B cell (primary cell): ENCODE data around the gene NBPF1. TPM values are rescaled to one million over a fixed set of nuclear protein-coding genes. Genes with fewer than 3 reads are reported as not detected.
A peak's percentile ranks its signal among the peaks of the same experiment; 100 is the strongest.
"Not testable (repeated sequence)": the region's sequence is repeated elsewhere in the genome, so short reads cannot be mapped to it uniquely, and the experiment has no call there.

Experiments
- ATAC-seq: fragments of 200-7000 bp; cut with Tn5 transposase; one replicate; pipeline ENCODE4 v1.10.0; 2021; ENCODE audit warnings: low read depth, mild to moderate bottlenecking, moderate number of reproducible peaks, moderate library complexity
- CTCF ChIA-PET: fragments of 350-600 bp; sonication (Branson Sonifier 250); formaldehyde crosslinking; loops from one replicate; lab custom pipeline; 2021; ENCODE audit warnings: antibody characterized with exemption, inconsistent platforms; lab: Charles Lee
- POLR2A ChIA-PET: fragments of 350-600 bp; sonication (Branson Sonifier 250); formaldehyde crosslinking; loops from one replicate; lab custom pipeline; 2021; ENCODE audit warnings: antibody characterized with exemption; lab: Charles Lee
- DNase-seq: peaks from one replicate; pipeline ENCODE4 v3.0.0; 2013
- H2AFZ ChIP-seq: 2 replicates; pipeline ENCODE4 v1.6.1; 2012; ENCODE audit warnings: mild to moderate bottlenecking, low read depth, low read length; ENCODE audit not compliant: insufficient read depth, poor library complexity, severe bottlenecking
- H3K27ac ChIP-seq, 2 donors: 1 replicate in 1 of 2; 2 replicates in 1 of 2; pipeline ENCODE4 v1.5.1; 2012 to 2013; ENCODE audit warnings: low read length in 2 of 2, mild to moderate bottlenecking in 2 of 2, moderate library complexity in 1 of 2
- H3K27me3 ChIP-seq, 4 experiments: fragments of 200-600 bp in 1 of 4; sonication (generic) in 1 of 4; replicated peaks in 1 of 4; 1 replicate in 2 of 4; 2 replicates in 2 of 4; pipeline versions ENCODE4 v1.6.1 to v1.7.0; 2013 to 2016; ENCODE audit warnings: low read length in 3 of 4, mild to moderate bottlenecking in 2 of 4, mixed read lengths in 1 of 4, moderate library complexity in 1 of 4; ENCODE audit not compliant: insufficient read depth in 4 of 4, control insufficient read depth in 3 of 4; ENCODE audit errors: control extremely low read depth in 1 of 4
- H3K36me3 ChIP-seq, 2 experiments: replicated peaks in 1 of 2; 1 replicate in 1 of 2; 2 replicates in 1 of 2; pipeline versions ENCODE4 v1.6.1 to v1.7.1; 2013; ENCODE audit warnings: low read length in 1 of 2; ENCODE audit not compliant: insufficient read depth in 2 of 2, control insufficient read depth in 1 of 2; ENCODE audit errors: control extremely low read depth in 1 of 2, extremely low read depth in 1 of 2
- H3K4me1 ChIP-seq, 2 donors: fragments of 200-600 bp in 1 of 2; sonication (generic) in 1 of 2; 1 replicate in 1 of 2; 2 replicates in 1 of 2; pipeline versions ENCODE4 v1.5.1 to v1.6.1; 2013 to 2017; ENCODE audit warnings: low read length in 2 of 2; ENCODE audit not compliant: control insufficient read depth in 2 of 2, insufficient read depth in 2 of 2
- H3K4me2 ChIP-seq: replicated peaks from 2 replicates; pipeline ENCODE3; 2012; ENCODE audit warnings: mild to moderate bottlenecking, low read depth, low read length; ENCODE audit not compliant: poor library complexity, severe bottlenecking
- H3K4me3 ChIP-seq, 5 experiments: fragments of 200-600 bp in 1 of 5; sonication (generic) in 1 of 5; 1 replicate in 3 of 5; 2 replicates in 2 of 5; pipeline versions ENCODE4 v1.5.1 to v1.7.0; 2011 to 2016; ENCODE audit warnings: low read length in 4 of 5, mild to moderate bottlenecking in 4 of 5, low read depth in 2 of 5, control low read depth in 1 of 5, moderate library complexity in 1 of 5; ENCODE audit not compliant: insufficient read depth in 1 of 5; ENCODE audit errors: control extremely low read depth in 1 of 5, extremely low read depth in 1 of 5
- H3K79me2 ChIP-seq: fragments of 200-600 bp; sonication (generic); one replicate; pipeline ENCODE4 v1.6.0; 2016; ENCODE audit warnings: low read length; ENCODE audit not compliant: control insufficient read depth, insufficient read depth
- H3K9ac ChIP-seq: fragments of 200-600 bp; sonication (generic); 2 replicates; pipeline ENCODE4 v1.6.1; 2017; ENCODE audit warnings: mild to moderate bottlenecking, low read length, moderate library complexity
- H3K9me3 ChIP-seq, 3 donors: one replicate each; pipeline versions ENCODE4 v1.6.1 to v1.7.1; 2013; ENCODE audit warnings: low read length in 2 of 3; ENCODE audit not compliant: control insufficient read depth in 2 of 3, insufficient read depth in 1 of 3; ENCODE audit errors: control extremely low read depth in 1 of 3
- H4K20me1 ChIP-seq: 2 replicates; pipeline ENCODE4 v1.6.0; 2012; ENCODE audit warnings: mild to moderate bottlenecking, low read length; ENCODE audit not compliant: insufficient read depth, control insufficient read depth, poor library complexity, severe bottlenecking
- H3K27ac Mint-ChIP-seq: one replicate; pipeline ENCODE4 v1.8.0; 2021; ENCODE audit warnings: mixed read lengths
- H3K27me3 Mint-ChIP-seq: one replicate; pipeline ENCODE4 v1.8.0; 2021; ENCODE audit warnings: mixed read lengths
- H3K4me1 Mint-ChIP-seq: one replicate; pipeline ENCODE4 v1.8.0; 2021; ENCODE audit warnings: mixed read lengths
- H3K4me3 Mint-ChIP-seq: one replicate; pipeline ENCODE4 v1.8.0; 2021; ENCODE audit warnings: mixed read lengths
- H3K9me3 Mint-ChIP-seq: one replicate; pipeline ENCODE4 v1.8.0; 2022; ENCODE audit warnings: mixed read lengths; ENCODE audit not compliant: insufficient read depth
- CTCF ChIP-seq: fragments of 200-600 bp; IDR thresholded peaks from one replicate; pipeline ENCODE4 v1.8.0; 2022; ENCODE audit warnings: antibody characterized with exemption, mild to moderate bottlenecking
- EZH2 ChIP-seq: IDR thresholded peaks from 2 replicates; pipeline ENCODE4 v1.6.1; 2012; ENCODE audit warnings: borderline replicate concordance, low read depth, mild to moderate bottlenecking, moderate library complexity, low read length; ENCODE audit not compliant: insufficient read depth, poor library complexity, severe bottlenecking
- WGBS: methylation state at CpG from one replicate; pipeline ENCODE4 v1.1.5; 2013; ENCODE audit warnings: missing lambda C conversion rate; ENCODE audit not compliant: insufficient coverage; 5-methylcytosine and 5-hydroxymethylcytosine counted together
- intact Hi-C: fragments of 100-400 bp; cut with micrococcal nuclease; formaldehyde crosslinking; loops from one replicate; pipeline ENCODE4 v1.10.0; 2022
- polyA plus RNA-seq: library from polyadenylated mRNA; depleted of rRNA; stranded (reverse); fragments of >200 nt; gene quantifications from 2 replicates; pipeline ENCODE4 v1.2.3, GENCODE V29; 2012
- total RNA-seq, 2 donors: library from RNA; stranded (reverse); fragments of 120-200 nt in 1 of 2; gene quantifications; 1 replicate in 1 of 2; 2 replicates in 1 of 2; pipeline versions ENCODE4 v1.2.3 to v1.2.4, GENCODE V29; 2013 to 2022

NBPF1 gene
- total and polyA plus RNA-seq, 2 donors (not counting 1 experiment from before 2014, with no cell fraction given), result 19.1 to 66.3 TPM

GRCh38 chr1:16629916-16630530 lies 16.7 kb upstream of the NBPF1 start:
- H3K4me1 Mint-ChIP-seq, H3K27ac ChIP-seq, H3K4me3 Mint-ChIP-seq, H3K27ac Mint-ChIP-seq, ATAC-seq, H3K4me2 ChIP-seq, H3K4me3 ChIP-seq, H3K4me1 ChIP-seq, intact Hi-C loops, POLR2A ChIA-PET, H3K27me3 ChIP-seq, H3K9me3 Mint-ChIP-seq, H3K9ac ChIP-seq, H3K27me3 Mint-ChIP-seq, H3K9me3 ChIP-seq, H2AFZ ChIP-seq: not testable (repeated sequence)
- 98% methylated on average over 21 of the region's 21 CpGs for WGBS
- peaks cover 1 to 87% of the 10 kb centered on the region in 2 experiments for H3K36me3 ChIP-seq
- CTCF ChIA-PET, result interaction anchor here (1.4 kb wide), 1 partner anchor 13 kb away, joined by 3 read pairs; no protein-coding TSS in a partner anchor
- peaks cover 30% of the 10 kb centered on the region for H3K79me2 ChIP-seq
- peaks cover 28% of the 10 kb centered on the region for H4K20me1 ChIP-seq
- peak; percentile 44 for DNase-seq

- CTCF ChIA-PET, result interaction anchor here (0.7 to 1.0 kb wide), 2 partner anchors 12 to 323 kb away, joined by 3 read pairs; no protein-coding TSS in a partner anchor
- no peak overlapping the region for H3K4me3 Mint-ChIP-seq
- H3K4me2 ChIP-seq, result no peak overlapping the region
- no peaks in the 10 kb centered on the region for H3K4me1 Mint-ChIP-seq
- POLR2A ChIA-PET, result no interaction called here
- peak; percentile 45 for DNase-seq
- H3K9me3 ChIP-seq, result peaks cover 0 to 5% (median 0%) of the 10 kb centered on the region in 3 donors
- TF ChIP-seq CTCF, result no peak
- no peak for TF ChIP-seq EZH2
- H2AFZ ChIP-seq, result no peak overlapping the region
- H3K27me3 ChIP-seq, result no peaks in the 10 kb centered on the region
- H3K4me3 ChIP-seq, result no peak overlapping the region
- no peak overlapping the region for H3K27ac Mint-ChIP-seq
- 96% methylated on average over 19 of the region's 19 CpGs for WGBS
- no peaks in the 10 kb centered on the region for H3K27me3 Mint-ChIP-seq
- peaks cover 18% of the 10 kb centered on the region for H3K79me2 ChIP-seq
- ATAC-seq, result no peak
- H3K36me3 ChIP-seq, result peaks cover 1 to 82% of the 10 kb centered on the region in 2 experiments
- H4K20me1 ChIP-seq, result peaks cover 20% of the 10 kb centered on the region
- intact Hi-C loops, result no loop called here
- H3K27ac ChIP-seq, result no peak overlapping the region
- H3K4me1 ChIP-seq, result no peaks in the 10 kb centered on the region
- H3K9me3 Mint-ChIP-seq, result no peaks in the 10 kb centered on the region
- no peak overlapping the region for H3K9ac ChIP-seq
Observed at GRCh38 chr1:16628361-16629111, 15.2 kb upstream of the NBPF1 start.

- H3K9me3 Mint-ChIP-seq, H3K27ac ChIP-seq, H3K9ac ChIP-seq, H3K9me3 ChIP-seq, H3K4me1 Mint-ChIP-seq, H3K4me1 ChIP-seq, H3K4me3 ChIP-seq, ATAC-seq, POLR2A ChIA-PET, H3K4me3 Mint-ChIP-seq, intact Hi-C loops, H3K27ac Mint-ChIP-seq, H3K4me2 ChIP-seq, H3K27me3 Mint-ChIP-seq, H3K27me3 ChIP-seq, H2AFZ ChIP-seq: not testable (repeated sequence)
- 91% methylated on average over 15 of the region's 15 CpGs for WGBS
- Histone ChIP-seq H3K79me2 (peaks cover 13% of the 10 kb centered on the region), H4K20me1 (peaks cover 14% of the 10 kb centered on the region), H3K36me3 (peaks cover 0 to 80% of the 10 kb centered on the region in 2 experiments)
- peak; percentile 40 for DNase-seq
- CTCF ChIA-PET, result interaction anchor here (1.4 to 1.7 kb wide), 3 partner anchors 15 to 334 kb away, joined by 4 to 5 read pairs (median 4); no protein-coding TSS in a partner anchor
Observed at GRCh38 chr1:16626409-16626983, 13.1 kb upstream of the NBPF1 start.
